ENCODE measurements around the gene C20orf173. TPM values are rescaled to one million over a fixed set of nuclear protein-coding genes. Genes with fewer than 3 reads are reported as not detected.

C20orf173 gene
- total RNA-seq, 1 experiment from 2014 or later = not detected

- H3K9me3 Mint-ChIP-seq = no peaks in the 10 kb centered on the region
- H3K4me1 Mint-ChIP-seq = no peaks in the 10 kb centered on the region
- TF ChIP-seq ZNF263 (CRISPR knock-in tag; IDR thresholded peaks at IDR 0.05; ENCODE audit: low read depth) (no peak), IRF1 (CRISPR knock-in tag; IDR thresholded peaks at IDR 0.05) (no peak), TEAD4 (CRISPR knock-in tag; IDR thresholded peaks at IDR 0.05) (no peak), ZNF425 (CRISPR knock-in tag; conservative IDR thresholded peaks at IDR 0.05) (no peak), ZNF532 (CRISPR knock-in tag; IDR thresholded peaks at IDR 0.05; ENCODE audit: borderline replicate concordance) (no peak), NFE2L1 (CRISPR knock-in tag; IDR thresholded peaks at IDR 0.05) (no peak), RELA (CRISPR knock-in tag; IDR thresholded peaks at IDR 0.05; ENCODE audit: borderline replicate concordance) (no peak), GRHL2 (CRISPR knock-in tag; IDR thresholded peaks at IDR 0.05; ENCODE audit: insufficient replicate concordance, severe bottlenecking) (no peak), MLX (CRISPR knock-in tag; IDR thresholded peaks at IDR 0.05) (no peak), NFATC4 (CRISPR knock-in tag; IDR thresholded peaks at IDR 0.05) (no peak), ERG (CRISPR knock-in tag; IDR thresholded peaks at IDR 0.05) (no peak), ZNF396 (CRISPR knock-in tag; IDR thresholded peaks at IDR 0.05; ENCODE audit: borderline replicate concordance) (no peak), CDX4 (CRISPR knock-in tag; IDR thresholded peaks at IDR 0.05; ENCODE audit: borderline replicate concordance) (no peak), ATF2 (CRISPR knock-in tag; IDR thresholded peaks at IDR 0.05; ENCODE audit: borderline replicate concordance, low read depth) (no peak), NR1H2 (CRISPR knock-in tag; IDR thresholded peaks at IDR 0.05) (no peak), HMGXB4 (CRISPR knock-in tag; IDR thresholded peaks at IDR 0.05) (no peak), ZMAT4 (CRISPR knock-in tag; IDR thresholded peaks at IDR 0.05) (no peak)
- H3K27me3 Mint-ChIP-seq (ENCODE audit: low read depth) = no peaks in the 10 kb centered on the region
- ATAC-seq = no peak
- peaks cover 30% of the 10 kb centered on the region for H3K36me3 Mint-ChIP-seq
- ChIA-PET POLR2A (interaction anchor here (0.8 kb wide), 1 partner anchor 11 kb away, joined by 3 read pairs; no protein-coding TSS in a partner anchor), CTCF (interaction anchor here (0.6 kb wide), 1 partner anchor 39 kb away, joined by 3 read pairs; no protein-coding TSS in a partner anchor)
- no peak overlapping the region for H3K4me3 Mint-ChIP-seq
- DNase-seq (ENCODE audit: low spot score) = no peak
- H3K27ac Mint-ChIP-seq = no peak overlapping the region
Observed at GRCh38 chr20:35551503-35551902, 22.1 kb upstream of the C20orf173 start.
